Natural killer cell (primary cell): Measurements from ENCODE around the gene CATSPERD. TPM values are rescaled to one million over a fixed set of nuclear protein-coding genes. Genes with fewer than 3 reads are reported as not detected.
A peak's percentile ranks its signal among the peaks of the same experiment; 100 is the strongest.

Experiments
- ATAC-seq, 3 donors: fragments of 150-1000 bp in 2 of 3; fragments of 200-7000 bp in 1 of 3; cut with Tn5 transposase; 1 replicate in 1 of 3; 2 replicates in 2 of 3; pipeline ENCODE4 v1.10.0; 2021; ENCODE audit warnings: mild to moderate bottlenecking in 2 of 3, moderate library complexity in 2 of 3
- DNase-seq, 2 donors: peaks; one replicate each; pipeline versions ENCODE4 v3.0.0 to v3.0.0-alpha.2; 2013 to 2021; ENCODE audit warnings: mixed read lengths in 1 of 2
- H3K27ac ChIP-seq: one replicate; pipeline ENCODE4 v1.5.1; 2013; ENCODE audit warnings: mild to moderate bottlenecking, low read length
- H3K27me3 ChIP-seq: one replicate; pipeline ENCODE4 v1.6.1; 2013; ENCODE audit warnings: low read length; ENCODE audit not compliant: control insufficient read depth, insufficient read depth
- H3K36me3 ChIP-seq: one replicate; pipeline ENCODE4 v1.6.1; 2013; ENCODE audit warnings: low read length; ENCODE audit not compliant: control insufficient read depth, insufficient read depth
- H3K4me1 ChIP-seq: one replicate; pipeline ENCODE4 v1.6.1; 2013; ENCODE audit warnings: low read length; ENCODE audit not compliant: control insufficient read depth, insufficient read depth
- H3K4me3 ChIP-seq: one replicate; pipeline ENCODE4 v1.5.1; 2013; ENCODE audit warnings: low read length
- H3K9me3 ChIP-seq: one replicate; pipeline ENCODE4 v1.6.1; 2013; ENCODE audit warnings: low read length; ENCODE audit not compliant: control insufficient read depth, insufficient read depth
- H3K27ac Mint-ChIP-seq, 2 donors: one replicate each; pipeline ENCODE4 v1.8.0; 2022; ENCODE audit warnings: mild to moderate bottlenecking in 2 of 2, mixed read lengths in 2 of 2, moderate library complexity in 1 of 2
- H3K27me3 Mint-ChIP-seq, 2 donors: one replicate each; pipeline ENCODE4 v1.8.0; 2022; ENCODE audit warnings: low read depth in 2 of 2, mixed read lengths in 2 of 2
- H3K36me3 Mint-ChIP-seq: one replicate; pipeline ENCODE4 v1.8.0; 2022; ENCODE audit warnings: mixed read lengths
- H3K4me1 Mint-ChIP-seq, 2 donors: one replicate each; pipeline ENCODE4 v1.8.0; 2022; ENCODE audit warnings: mixed read lengths in 2 of 2
- H3K4me3 Mint-ChIP-seq: one replicate; pipeline ENCODE4 v1.8.0; 2022; ENCODE audit warnings: mild to moderate bottlenecking, moderate library complexity, mixed read lengths
- H3K9me3 Mint-ChIP-seq, 2 donors: one replicate each; pipeline ENCODE4 v1.8.0; 2022; ENCODE audit warnings: mixed read lengths in 2 of 2
- WGBS: methylation state at CpG from one replicate; pipeline ENCODE4 v1.1.7; 2013; ENCODE audit warnings: missing lambda C conversion rate; ENCODE audit not compliant: insufficient coverage; 5-methylcytosine and 5-hydroxymethylcytosine counted together
- intact Hi-C: fragments of 100-400 bp; cut with micrococcal nuclease; formaldehyde crosslinking; loops from one replicate; pipeline ENCODE4 v1.14.2; 2022
- total RNA-seq, 4 donors: library from RNA; stranded (reverse); fragments of 120-200 nt in 1 of 4; gene quantifications; one replicate each; pipeline versions ENCODE4 v1.2.3 to v1.2.4, GENCODE V29; 2013 to 2022
- TF ChIP-seq, protein P1 (sequence below): fragments of 200-600 bp; IDR thresholded peaks from one replicate; pipeline ENCODE4 v1.8.0; 2022; ENCODE audit warnings: antibody characterized with exemption

CATSPERD gene
- total RNA-seq, 3 donors from 2014 or later (not counting 1 experiment from before 2014, with no cell fraction given): not detected

DNA sequence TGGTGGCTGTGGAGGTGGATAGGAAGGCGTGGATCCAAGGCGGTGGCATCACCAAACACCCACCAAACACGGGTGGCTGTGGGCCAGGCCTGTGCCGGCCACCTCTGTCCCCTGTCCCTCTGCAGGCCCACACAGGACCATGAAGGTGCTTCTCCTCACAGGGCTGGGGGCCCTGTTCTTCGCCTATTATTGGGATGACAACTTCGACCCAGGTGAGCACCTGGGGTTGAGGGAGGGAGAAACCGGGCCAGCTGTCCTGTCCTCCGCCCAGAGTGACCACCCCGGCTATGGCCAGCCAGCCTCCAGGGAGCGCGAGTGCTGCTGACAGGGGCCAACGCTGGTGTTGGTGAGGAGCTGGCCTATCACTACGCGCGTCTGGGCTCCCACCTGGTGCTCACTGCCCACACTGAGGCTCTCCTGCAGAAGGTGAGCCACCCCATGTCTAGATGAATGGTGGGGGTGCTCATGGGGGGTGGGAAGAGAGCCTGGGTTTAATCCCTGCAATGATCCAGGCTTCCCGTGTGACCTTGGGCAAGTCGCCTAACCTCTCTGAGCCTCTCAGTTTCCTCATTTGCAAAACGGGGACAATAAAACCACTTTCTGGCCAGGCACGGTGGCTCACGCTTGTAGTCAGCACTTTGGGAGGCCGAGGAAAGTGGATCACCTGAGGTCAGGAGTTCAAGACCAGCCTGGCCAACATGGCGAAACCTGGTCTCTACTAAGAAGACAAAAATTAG, 35.6 kb upstream of the CATSPERD start:
- TF ChIP-seq, protein P1, sequence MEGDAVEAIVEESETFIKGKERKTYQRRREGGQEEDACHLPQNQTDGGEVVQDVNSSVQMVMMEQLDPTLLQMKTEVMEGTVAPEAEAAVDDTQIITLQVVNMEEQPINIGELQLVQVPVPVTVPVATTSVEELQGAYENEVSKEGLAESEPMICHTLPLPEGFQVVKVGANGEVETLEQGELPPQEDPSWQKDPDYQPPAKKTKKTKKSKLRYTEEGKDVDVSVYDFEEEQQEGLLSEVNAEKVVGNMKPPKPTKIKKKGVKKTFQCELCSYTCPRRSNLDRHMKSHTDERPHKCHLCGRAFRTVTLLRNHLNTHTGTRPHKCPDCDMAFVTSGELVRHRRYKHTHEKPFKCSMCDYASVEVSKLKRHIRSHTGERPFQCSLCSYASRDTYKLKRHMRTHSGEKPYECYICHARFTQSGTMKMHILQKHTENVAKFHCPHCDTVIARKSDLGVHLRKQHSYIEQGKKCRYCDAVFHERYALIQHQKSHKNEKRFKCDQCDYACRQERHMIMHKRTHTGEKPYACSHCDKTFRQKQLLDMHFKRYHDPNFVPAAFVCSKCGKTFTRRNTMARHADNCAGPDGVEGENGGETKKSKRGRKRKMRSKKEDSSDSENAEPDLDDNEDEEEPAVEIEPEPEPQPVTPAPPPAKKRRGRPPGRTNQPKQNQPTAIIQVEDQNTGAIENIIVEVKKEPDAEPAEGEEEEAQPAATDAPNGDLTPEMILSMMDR: no peak
- Mint-ChIP-seq H3K27me3 (no peaks in the 10 kb centered on the region), H3K36me3 (no peaks in the 10 kb centered on the region), H3K9me3 (no peaks in the 10 kb centered on the region), H3K4me3 (no peak overlapping the region), H3K27ac (no peak overlapping the region), H3K4me1 (peaks cover 12 to 43% of the 10 kb centered on the region in 2 donors)
- DNase-seq (no peak), ATAC-seq (no peak)
- no peak overlapping the region for H3K4me3 ChIP-seq
- 92% methylated on average over 22 of the region's 22 CpGs for WGBS
- no peaks in the 10 kb centered on the region for H3K27me3 ChIP-seq
- peaks cover 29% of the 10 kb centered on the region for H3K4me1 ChIP-seq
- H3K9me3 ChIP-seq: no peaks in the 10 kb centered on the region
- H3K36me3 ChIP-seq: no peaks in the 10 kb centered on the region
- no peak overlapping the region for H3K27ac ChIP-seq
- intact Hi-C loops: no loop called here

DNA sequence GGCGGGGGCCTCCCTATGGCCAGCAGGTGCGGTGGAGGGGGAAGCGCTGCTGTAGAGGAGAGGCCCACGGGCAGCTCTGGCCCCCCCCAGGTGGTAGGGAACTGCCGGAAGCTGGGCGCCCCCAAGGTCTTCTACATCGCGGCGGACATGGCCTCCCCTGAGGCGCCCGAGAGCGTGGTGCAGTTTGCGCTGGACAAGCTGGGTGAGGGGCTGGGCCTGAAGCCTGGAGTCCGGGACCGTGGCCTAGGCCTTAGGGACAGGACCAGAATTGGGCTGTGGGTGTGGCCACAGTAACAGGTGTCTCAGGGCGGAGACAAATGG, 34.2 kb upstream of the CATSPERD start:
- peak overlapping the region; percentile 50 for H3K27ac ChIP-seq
- ATAC-seq (no peak), DNase-seq (no peak)
- no peaks in the 10 kb centered on the region for H3K27me3 ChIP-seq
- Mint-ChIP-seq H3K27me3 (no peaks in the 10 kb centered on the region), H3K9me3 (no peaks in the 10 kb centered on the region), H3K27ac (peak overlapping the region; percentile 60 to 85), H3K4me3 (peak overlapping the region; percentile 86), H3K36me3 (no peaks in the 10 kb centered on the region), H3K4me1 (peaks cover 13 to 44% of the 10 kb centered on the region in 2 donors)
- H3K4me3 ChIP-seq: peak overlapping the region; percentile 43
- 11% methylated on average over 16 of the region's 16 CpGs for WGBS
- TF ChIP-seq, protein P1: no peak
- intact Hi-C loops: no loop called here
- H3K9me3 ChIP-seq: no peaks in the 10 kb centered on the region
- H3K36me3 ChIP-seq: no peaks in the 10 kb centered on the region
- H3K4me1 ChIP-seq: peaks cover 32% of the 10 kb centered on the region

DNA sequence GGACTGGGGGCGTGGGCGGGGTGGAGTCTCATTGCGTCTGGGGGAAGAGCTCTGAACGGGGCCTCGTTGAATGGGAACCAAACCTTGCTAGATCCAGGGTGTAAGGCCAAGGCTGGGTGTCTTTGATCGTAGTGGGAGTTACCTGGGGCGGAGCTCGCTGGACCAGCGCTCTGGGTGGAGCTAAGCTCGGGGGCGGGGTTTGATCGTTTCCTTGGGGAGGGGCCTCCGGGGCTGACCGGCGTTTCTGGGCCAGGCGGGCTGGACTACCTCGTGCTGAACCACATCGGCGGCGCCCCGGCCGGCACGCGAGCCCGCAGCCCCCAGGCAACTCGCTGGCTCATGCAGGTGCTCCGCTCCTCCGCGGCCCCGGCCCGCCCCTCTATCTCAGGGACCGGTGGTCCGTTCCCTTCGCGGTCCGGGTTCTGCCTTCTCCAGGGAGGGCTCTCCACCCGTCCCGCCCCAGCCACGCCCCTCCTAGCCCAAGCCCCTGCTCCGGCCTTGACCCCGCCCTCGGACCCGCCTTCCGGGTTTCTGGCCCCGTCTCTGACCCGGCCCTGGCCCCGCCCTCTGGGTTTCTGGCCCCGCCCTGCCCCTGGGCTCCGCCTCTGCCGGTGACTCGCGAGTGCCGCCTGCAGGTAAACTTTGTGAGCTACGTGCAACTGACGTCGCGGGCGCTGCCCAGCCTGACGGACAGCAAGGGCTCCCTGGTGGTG, 33.6 kb upstream of the CATSPERD start:
- Histone ChIP-seq H3K9me3 (no peaks in the 10 kb centered on the region), H3K27ac (peak overlapping the region; percentile 50), H3K4me1 (peaks cover 36% of the 10 kb centered on the region), H3K36me3 (peaks cover 1% of the 10 kb centered on the region), H3K27me3 (no peaks in the 10 kb centered on the region), H3K4me3 (peak overlapping the region; percentile 43)
- H3K27me3 Mint-ChIP-seq: no peaks in the 10 kb centered on the region
- peak; percentile 73 to 89 (median 78) for ATAC-seq
- WGBS: under 1% methylated on average over 59 of the region's 59 CpGs
- TF ChIP-seq, protein P1: peak; percentile 84
- no peaks in the 10 kb centered on the region for H3K36me3 Mint-ChIP-seq
- intact Hi-C loops: no loop called here
- peak overlapping the region; percentile 86 for H3K4me3 Mint-ChIP-seq
- H3K4me1 Mint-ChIP-seq: peaks cover 13 to 39% of the 10 kb centered on the region in 2 donors
- no peaks in the 10 kb centered on the region for H3K9me3 Mint-ChIP-seq
- H3K27ac Mint-ChIP-seq: peak overlapping the region; percentile 60 to 85
- DNase-seq: peak; percentile 93 to 98
